ENCODE results near the gene LHX8.

Gene LHX8

GRCh38 chr1:75134647-75135572 lies 722 bp downstream of the LHX8 start:
- peaks cover 68% of the 10 kb centered on the region for H3K27me3 ChIP-seq (ENCODE audit: insufficient read depth, poor library complexity, severe bottlenecking)
- no peak overlapping the region for H3K4me3 ChIP-seq (replicated peaks; ENCODE audit: insufficient read depth, low read length)
- no peak overlapping the region for H3K27ac ChIP-seq (replicated peaks)
- TF ChIP-seq GABPA (IDR thresholded peaks at IDR 0.05; ENCODE audit: low read depth) (no peak), SPI1 (IDR thresholded peaks at IDR 0.05; ENCODE audit: borderline replicate concordance, low read depth) (no peak), REST (IDR thresholded peaks at IDR 0.05; ENCODE audit: insufficient replicate concordance, low read depth) (no peak), POLR2AphosphoS5 (IDR thresholded peaks at IDR 0.05; ENCODE audit: low read depth) (no peak), CTCF (IDR thresholded peaks at IDR 0.05; ENCODE audit: insufficient read depth, low read length) (no peak)
- no peak for DNase-seq (ENCODE audit: low read depth in 1 of 2, low spot score in 1 of 2)

- H3K27me3 ChIP-seq (ENCODE audit: insufficient read depth, poor library complexity, severe bottlenecking) = peaks cover 62% of the 10 kb centered on the region
- DNase-seq (ENCODE audit: low read depth in 1 of 2, low spot score in 1 of 2) = no peak
- H3K27ac ChIP-seq (replicated peaks) = no peak overlapping the region
- H3K4me3 ChIP-seq (replicated peaks; ENCODE audit: insufficient read depth, low read length) = no peak overlapping the region
- no peak for TF ChIP-seq SPI1 (IDR thresholded peaks at IDR 0.05; ENCODE audit: borderline replicate concordance, low read depth)
- TF ChIP-seq GABPA (IDR thresholded peaks at IDR 0.05; ENCODE audit: low read depth) = no peak
- no peak for TF ChIP-seq POLR2AphosphoS5 (IDR thresholded peaks at IDR 0.05; ENCODE audit: low read depth)
Measured at GRCh38 chr1:75135573-75136194, 1.5 kb downstream of the LHX8 start.

- Histone ChIP-seq H3K27me3 (ENCODE audit: insufficient read depth, poor library complexity, severe bottlenecking) (peaks cover 56% of the 10 kb centered on the region), H3K27ac (replicated peaks) (no peak overlapping the region), H3K4me3 (replicated peaks; ENCODE audit: insufficient read depth, low read length) (no peak overlapping the region)
- TF ChIP-seq POLR2AphosphoS5 (IDR thresholded peaks at IDR 0.05; ENCODE audit: low read depth) (no peak), GABPA (IDR thresholded peaks at IDR 0.05; ENCODE audit: low read depth) (no peak), REST (IDR thresholded peaks at IDR 0.05; ENCODE audit: insufficient replicate concordance, low read depth) (no peak), SPI1 (IDR thresholded peaks at IDR 0.05; ENCODE audit: borderline replicate concordance, low read depth) (no peak), CTCF (IDR thresholded peaks at IDR 0.05; ENCODE audit: insufficient read depth, low read length) (no peak)
- no peak for DNase-seq (ENCODE audit: low read depth in 1 of 2, low spot score in 1 of 2)
Measured at GRCh38 chr1:75136195-75136815, 2.1 kb downstream of the LHX8 start.

Measured in HL-60 (cell line).